Keratinocyte (primary cell): ENCODE data around the gene VAV2.

Experiments used
- CTCF ChIP-seq, 3 experiments: IDR thresholded peaks in 1 of 3; conservative IDR thresholded peaks in 1 of 3; optimal IDR thresholded peaks in 1 of 3; 2 replicates in 2 of 3; 3 replicates in 1 of 3; pipeline versions ENCODE3 to v1.5.1; 2011; ENCODE audit warnings: low read length in 3 of 3, mild to moderate bottlenecking in 3 of 3, moderate library complexity in 2 of 3, control low read depth in 1 of 3, inconsistent platforms in 1 of 3; ENCODE audit not compliant: insufficient read depth in 2 of 3; ENCODE audit errors: extremely low read depth in 1 of 3
- EZH2 ChIP-seq: IDR thresholded peaks from one replicate; pipeline ENCODE4 v1.6.1; 2012; ENCODE audit warnings: inconsistent platforms, mild to moderate bottlenecking, low read length, moderate library complexity

- no peak for TF ChIP-seq CTCF (optimal IDR thresholded peaks at IDR 0.05 in 1 of 3, IDR thresholded peaks at IDR 0.05 in 1 of 3, conservative IDR thresholded peaks at IDR 0.05 in 1 of 3; ENCODE audit: extremely low read depth in 1 of 3, insufficient read depth in 2 of 3, low read length in 3 of 3)
- TF ChIP-seq EZH2 = no peak
Observed at GRCh38 chr9:133924453-133924852, 67.7 kb downstream of the VAV2 start.
